ENCODE data around the gene USP22.

USP22 gene

DNA sequence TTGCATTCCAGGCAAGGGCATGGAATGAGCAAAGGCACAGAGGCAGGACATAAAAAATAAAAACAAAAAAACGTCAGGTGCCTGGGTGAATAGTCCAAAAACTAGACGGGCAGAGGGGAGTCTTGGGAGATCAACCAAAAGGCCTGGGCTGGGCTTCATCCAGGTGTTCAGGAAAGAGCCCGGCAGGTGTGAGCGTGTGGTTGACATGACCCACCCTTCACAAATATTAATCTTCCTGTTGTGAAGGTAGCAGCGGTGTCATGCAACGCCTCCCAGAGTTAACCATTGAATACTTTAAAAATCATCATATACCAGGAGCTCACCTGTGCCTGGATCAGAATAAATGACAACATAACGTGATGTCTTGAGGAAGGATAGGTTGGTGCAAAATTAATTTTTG lies 90.6 kb downstream of the USP22 start:
- no peak for DNase-seq (ENCODE audit: low read depth in 2 of 2)

Measured in stimulated activated CD4-positive, alpha-beta T cell treated with anti-CD3 and anti-CD28 coated beads, Interleukin-4, amount 100 ng/mL, for 48 hours (primary cell).